ENCODE results near the gene TRMT6. TPM values are rescaled to one million over a fixed set of nuclear protein-coding genes. Genes with fewer than 3 reads are reported as not detected.

TRMT6 gene
- total RNA-seq, 4 donors from 2014 or later: 9.2 to 13.4 (median 9.7) TPM

Small RNA genes lying within 50 kb of the gene (small RNA-seq; reads per million reads assigned to genes)
- 0 reads per million in 3 donors for gene RF00019
- gene RNU1-55P: 0 reads per million in 3 donors

Other genes with a start within 250 kb of the TRMT6 start
- gene SHLD1, start 200.1 kb downstream of the TRMT6 start, total RNA-seq: 1 to 10 TPM; 1.7 to 4.6 (median 2.6) TPM
- 1 to 10 TPM in 2 of 4 donors, under 1 TPM in 2; 0.29 to 1.6 (median 0.95) TPM for gene CHGB, start 39.0 kb downstream of the TRMT6 start, total RNA-seq
- gene MCM8, start 119 bp upstream of the TRMT6 start, total RNA-seq: 1 to 10 TPM; 4.0 to 5.6 (median 4.4) TPM
- 10 to 100 TPM; 36.4 to 42.8 (median 37.7) TPM for gene CRLS1, start 55.6 kb upstream of the TRMT6 start, total RNA-seq
- gene LRRN4, start 103.5 kb upstream of the TRMT6 start, total RNA-seq: under 1 TPM in 2 of 4 donors, not detected in 2; 0.17 to 0.42 TPM
- under 1 TPM; 0.32 to 0.42 (median 0.34) TPM for gene FERMT1, start 172.5 kb upstream of the TRMT6 start, total RNA-seq